Rectal smooth muscle tissue (tissue), 1 donor: ENCODE results near the gene TSHZ2.

ENCODE experiments used
- H3K27ac ChIP-seq: one replicate; pipeline ENCODE4 v1.7.0; 2013; ENCODE audit warnings: low read depth, low read length, inconsistent platforms
- H3K27me3 ChIP-seq: one replicate; pipeline ENCODE4 v1.7.0; 2013; ENCODE audit warnings: low read length; ENCODE audit not compliant: control insufficient read depth, insufficient read depth
- H3K36me3 ChIP-seq: one replicate; pipeline ENCODE4 v1.7.0; 2013; ENCODE audit warnings: low read length; ENCODE audit not compliant: control insufficient read depth, insufficient read depth
- H3K4me1 ChIP-seq: one replicate; pipeline ENCODE4 v1.7.0; 2013; ENCODE audit warnings: low read length; ENCODE audit not compliant: control insufficient read depth, insufficient read depth
- H3K4me3 ChIP-seq: one replicate; pipeline ENCODE4 v1.7.0; 2013; ENCODE audit warnings: low read length
- H3K9ac ChIP-seq: one replicate; pipeline ENCODE4 v1.7.0; 2013; ENCODE audit warnings: low read length

Gene TSHZ2

GRCh38 chr20:53092772-53093300, 120.7 kb downstream of the TSHZ2 start:
- Histone ChIP-seq H3K27me3 (no peaks in the 10 kb centered on the region), H3K4me3 (no peak overlapping the region), H3K36me3 (no peaks in the 10 kb centered on the region), H3K27ac (no peak overlapping the region), H3K9ac (no peak overlapping the region), H3K4me1 (no peaks in the 10 kb centered on the region)

- H3K36me3 ChIP-seq, result no peaks in the 10 kb centered on the region
- H3K4me3 ChIP-seq, result no peak overlapping the region
- no peaks in the 10 kb centered on the region for H3K27me3 ChIP-seq
- no peak overlapping the region for H3K27ac ChIP-seq
- no peak overlapping the region for H3K9ac ChIP-seq
- no peaks in the 10 kb centered on the region for H3K4me1 ChIP-seq
Measured at GRCh38 chr20:53097371-53097770, 125.2 kb downstream of the TSHZ2 start.

DNA sequence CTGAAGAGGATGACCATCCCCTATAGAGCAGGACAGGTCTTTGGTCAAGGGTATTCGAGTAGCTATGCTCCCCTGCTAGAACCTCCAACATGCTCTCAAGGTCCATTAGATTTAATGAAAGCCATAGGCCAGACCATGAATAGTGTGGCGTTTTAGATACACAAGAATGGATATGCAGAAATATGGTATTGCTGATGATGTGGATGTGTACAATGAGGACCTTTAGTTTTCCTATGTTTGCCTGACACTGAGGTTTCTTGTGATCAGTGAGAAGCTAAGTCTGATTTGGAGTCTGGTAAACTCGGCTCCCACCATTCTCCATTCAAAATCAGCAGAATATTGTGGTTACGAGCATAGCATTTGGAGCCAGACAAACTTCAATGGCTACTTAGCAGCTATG, 125.6 kb downstream of the TSHZ2 start:
- H3K36me3 ChIP-seq, result no peaks in the 10 kb centered on the region
- H3K27ac ChIP-seq, result no peak overlapping the region
- no peaks in the 10 kb centered on the region for H3K4me1 ChIP-seq
- H3K4me3 ChIP-seq, result no peak overlapping the region
- no peak overlapping the region for H3K9ac ChIP-seq
- no peaks in the 10 kb centered on the region for H3K27me3 ChIP-seq

GRCh38 chr20:53098621-53099020, 126.5 kb downstream of the TSHZ2 start:
- no peaks in the 10 kb centered on the region for H3K4me1 ChIP-seq
- H3K27me3 ChIP-seq, result no peaks in the 10 kb centered on the region
- no peaks in the 10 kb centered on the region for H3K36me3 ChIP-seq
- H3K9ac ChIP-seq, result no peak overlapping the region
- H3K27ac ChIP-seq, result no peak overlapping the region
- no peak overlapping the region for H3K4me3 ChIP-seq

DNA sequence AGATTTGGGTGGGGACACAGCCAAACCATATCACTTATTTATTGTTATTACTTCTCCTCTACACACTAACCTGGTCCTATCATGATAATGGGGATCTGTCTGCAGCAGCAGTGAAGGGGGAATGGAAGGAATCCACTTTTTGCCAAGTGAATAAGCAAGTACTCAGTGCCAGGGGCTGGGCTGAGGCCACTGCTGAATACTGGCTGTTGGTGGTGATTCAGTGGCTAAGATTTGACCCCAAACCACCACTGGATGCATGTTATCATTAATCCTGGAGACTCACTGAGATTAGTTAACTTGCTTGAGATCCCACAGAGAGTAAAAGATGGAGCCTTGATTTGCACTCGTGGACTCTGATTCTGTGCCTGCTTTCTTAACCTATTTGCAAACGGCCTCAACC, 127.7 kb downstream of the TSHZ2 start:
- H3K27ac ChIP-seq, result no peak overlapping the region
- H3K9ac ChIP-seq, result no peak overlapping the region
- no peaks in the 10 kb centered on the region for H3K36me3 ChIP-seq
- H3K4me1 ChIP-seq, result no peaks in the 10 kb centered on the region
- no peak overlapping the region for H3K4me3 ChIP-seq
- H3K27me3 ChIP-seq, result no peaks in the 10 kb centered on the region

- H3K27ac ChIP-seq, result no peak overlapping the region
- no peak overlapping the region for H3K4me3 ChIP-seq
- no peaks in the 10 kb centered on the region for H3K27me3 ChIP-seq
- H3K9ac ChIP-seq, result no peak overlapping the region
- no peaks in the 10 kb centered on the region for H3K36me3 ChIP-seq
- no peaks in the 10 kb centered on the region for H3K4me1 ChIP-seq
Measured at GRCh38 chr20:53100476-53100911, 128.3 kb downstream of the TSHZ2 start.

- no peaks in the 10 kb centered on the region for H3K27me3 ChIP-seq
- no peak overlapping the region for H3K27ac ChIP-seq
- H3K4me1 ChIP-seq, result no peaks in the 10 kb centered on the region
Measured at GRCh38 chr20:53101992-53102760, 130.0 kb downstream of the TSHZ2 start.

GRCh38 chr20:53103124-53103523, 131.0 kb downstream of the TSHZ2 start:
- Histone ChIP-seq H3K4me3 (no peak overlapping the region), H3K36me3 (no peaks in the 10 kb centered on the region), H3K4me1 (no peaks in the 10 kb centered on the region), H3K9ac (no peak overlapping the region), H3K27ac (no peak overlapping the region), H3K27me3 (no peaks in the 10 kb centered on the region)

More at GRCh38 chr20:53101992-53102760, 130.0 kb downstream of the TSHZ2 start:
- no peaks in the 10 kb centered on the region for H3K36me3 ChIP-seq
- H3K9ac ChIP-seq, result no peak overlapping the region
- no peak overlapping the region for H3K4me3 ChIP-seq

GRCh38 chr20:53104884-53105283, 132.7 kb downstream of the TSHZ2 start:
- H3K4me1 ChIP-seq, result no peaks in the 10 kb centered on the region
- no peaks in the 10 kb centered on the region for H3K27me3 ChIP-seq
- H3K9ac ChIP-seq, result no peak overlapping the region
- H3K27ac ChIP-seq, result no peak overlapping the region
- H3K36me3 ChIP-seq, result no peaks in the 10 kb centered on the region
- H3K4me3 ChIP-seq, result no peak overlapping the region

DNA sequence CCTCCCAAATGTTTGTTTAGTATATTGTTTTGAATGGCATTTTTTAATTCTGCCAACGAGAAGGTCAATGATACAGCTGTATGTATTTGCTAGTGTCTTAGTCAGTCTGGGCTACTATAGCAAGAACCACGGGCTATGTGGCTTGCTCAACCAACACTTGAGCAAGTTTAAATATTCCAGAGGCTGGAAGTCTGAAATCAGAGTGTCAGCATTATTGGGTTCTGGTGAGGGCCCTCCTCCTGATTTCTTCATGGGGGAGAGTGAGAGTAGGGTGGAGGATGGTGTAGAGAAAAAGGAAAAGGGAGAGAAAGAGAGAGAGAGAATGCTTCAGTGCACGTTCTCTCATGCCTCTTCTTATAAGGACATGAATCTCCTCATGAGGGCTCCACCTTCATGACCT, 144.6 kb downstream of the TSHZ2 start:
- H3K27ac ChIP-seq, result no peak overlapping the region
- H3K9ac ChIP-seq, result no peak overlapping the region
- no peak overlapping the region for H3K4me3 ChIP-seq
- H3K27me3 ChIP-seq, result no peaks in the 10 kb centered on the region
- no peaks in the 10 kb centered on the region for H3K4me1 ChIP-seq
- H3K36me3 ChIP-seq, result no peaks in the 10 kb centered on the region

- Histone ChIP-seq H3K4me3 (no peak overlapping the region), H3K4me1 (no peaks in the 10 kb centered on the region), H3K27ac (no peak overlapping the region), H3K9ac (no peak overlapping the region), H3K36me3 (no peaks in the 10 kb centered on the region), H3K27me3 (no peaks in the 10 kb centered on the region)
Measured at GRCh38 chr20:53122853-53123252, 150.7 kb downstream of the TSHZ2 start.

DNA sequence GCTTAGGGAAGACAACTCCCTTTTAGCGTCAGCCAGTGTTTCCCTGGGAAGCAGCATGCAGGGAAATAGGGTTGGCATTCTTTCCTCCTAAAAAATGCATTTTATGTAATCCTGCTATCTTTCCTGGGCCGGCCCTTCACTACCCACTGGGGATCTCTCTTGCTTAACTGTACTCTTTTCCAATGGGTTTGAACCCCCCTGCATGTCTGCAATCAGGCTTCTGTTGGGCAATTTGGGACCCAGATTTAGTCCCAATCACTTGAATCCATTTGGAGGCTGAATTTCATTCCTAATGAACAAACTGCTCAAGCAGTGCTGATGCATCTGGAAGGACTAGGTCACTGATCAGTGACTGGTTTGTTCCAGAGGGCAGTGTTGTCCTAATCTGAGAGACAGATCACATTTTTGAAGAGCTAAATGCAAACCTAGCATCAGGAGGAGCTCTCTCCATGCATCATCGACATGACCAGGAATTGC, 152.0 kb downstream of the TSHZ2 start:
- H3K27ac ChIP-seq, result no peak overlapping the region

DNA sequence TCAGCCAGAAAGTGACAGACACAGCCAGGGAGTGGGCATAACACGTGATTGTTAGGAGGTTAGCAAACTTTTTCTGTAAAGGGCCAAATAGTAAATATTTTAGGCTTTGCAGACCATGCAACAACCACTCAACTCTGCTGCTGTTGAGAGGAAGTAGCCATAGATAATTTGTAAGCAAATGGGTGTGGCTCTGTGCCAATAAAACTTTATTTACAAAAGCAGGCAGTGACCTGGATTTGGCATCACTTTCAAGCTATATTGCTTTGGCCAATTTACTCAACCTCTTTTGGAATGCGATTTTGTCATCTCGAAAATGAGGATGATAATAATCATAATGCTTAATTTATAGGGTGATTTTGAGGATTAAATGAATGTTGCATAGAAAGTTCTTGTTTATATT, 152.6 kb downstream of the TSHZ2 start:
- Histone ChIP-seq H3K9ac (no peak overlapping the region), H3K36me3 (no peaks in the 10 kb centered on the region), H3K27me3 (no peaks in the 10 kb centered on the region), H3K27ac (no peak overlapping the region), H3K4me1 (no peaks in the 10 kb centered on the region), H3K4me3 (no peak overlapping the region)

More for the DNA sequence above, 152.0 kb downstream of the TSHZ2 start:
- no peaks in the 10 kb centered on the region for H3K36me3 ChIP-seq
- no peak overlapping the region for H3K9ac ChIP-seq
- no peaks in the 10 kb centered on the region for H3K27me3 ChIP-seq
- no peaks in the 10 kb centered on the region for H3K4me1 ChIP-seq
- no peak overlapping the region for H3K4me3 ChIP-seq
